Mesendoderm (in vitro differentiated cells): Measurements from ENCODE around the gene MKI67.

Source experiments
- DNase-seq: peaks from one replicate; pipeline ENCODE4 v3.0.0; 2013
- H2AK5ac ChIP-seq: 2 replicates; pipeline ENCODE4 v1.6.1; 2013; ENCODE audit warnings: low read length, inconsistent platforms
- H2BK120ac ChIP-seq: 2 replicates; pipeline ENCODE4 v1.6.1; 2013; ENCODE audit warnings: low read depth, mild to moderate bottlenecking, low read length, moderate library complexity, mixed read lengths
- H2BK15ac ChIP-seq: replicated peaks from 2 replicates; pipeline ENCODE4 v1.6.1; 2013; ENCODE audit warnings: low read depth, mild to moderate bottlenecking, moderate library complexity
- H2BK5ac ChIP-seq: 2 replicates; pipeline ENCODE4 v1.6.1; 2013; ENCODE audit warnings: low read length, inconsistent platforms
- H3K18ac ChIP-seq: 2 replicates; pipeline ENCODE4 v1.6.1; 2013; ENCODE audit warnings: mild to moderate bottlenecking, low read length, mixed read lengths
- H3K23ac ChIP-seq: one replicate; pipeline ENCODE4 v1.6.1; 2013; ENCODE audit warnings: low read length
- H3K27ac ChIP-seq: 2 replicates; pipeline ENCODE4 v1.5.1; 2013; ENCODE audit warnings: low read depth, mild to moderate bottlenecking, inconsistent platforms, low read length, moderate library complexity
- H3K27me3 ChIP-seq: 2 replicates; pipeline ENCODE4 v1.6.1; 2013; ENCODE audit warnings: low read length, control low read depth, mild to moderate bottlenecking, inconsistent platforms; ENCODE audit not compliant: insufficient read depth, poor library complexity
- H3K36me3 ChIP-seq: 2 replicates; pipeline ENCODE4 v1.6.1; 2013; ENCODE audit warnings: low read length, inconsistent platforms; ENCODE audit not compliant: control insufficient read depth, insufficient read depth
- H3K4ac ChIP-seq: one replicate; pipeline ENCODE4 v1.6.1; 2013; ENCODE audit warnings: low read depth, mild to moderate bottlenecking, low read length, moderate library complexity
- H3K4me1 ChIP-seq: 2 replicates; pipeline ENCODE4 v1.6.1; 2013; ENCODE audit warnings: low read depth, low read length, inconsistent platforms; ENCODE audit not compliant: control insufficient read depth
- H3K4me2 ChIP-seq: 2 replicates; pipeline ENCODE4 v1.6.1; 2013; ENCODE audit warnings: low read length
- H3K4me3 ChIP-seq: 2 replicates; pipeline ENCODE4 v1.5.1; 2013; ENCODE audit warnings: mild to moderate bottlenecking, low read length
- H3K56ac ChIP-seq: one replicate; pipeline ENCODE4 v1.6.1; 2013; ENCODE audit warnings: low read length
- H3K79me1 ChIP-seq: 2 replicates; pipeline ENCODE4 v1.6.1; 2013; ENCODE audit warnings: low read length, inconsistent platforms
- H3K79me2 ChIP-seq: 2 replicates; pipeline ENCODE4 v1.6.1; 2013; ENCODE audit warnings: mild to moderate bottlenecking, low read length; ENCODE audit not compliant: control insufficient read depth, insufficient read depth
- H3K9ac ChIP-seq: 2 replicates; pipeline ENCODE4 v1.6.1; 2013; ENCODE audit warnings: low read length, inconsistent platforms
- H4K5ac ChIP-seq: one replicate; pipeline ENCODE4 v1.6.1; 2013; ENCODE audit warnings: low read length
- H4K8ac ChIP-seq: one replicate; pipeline ENCODE4 v1.6.1; 2013; ENCODE audit warnings: low read depth, mild to moderate bottlenecking, control low read depth, low read length, moderate library complexity
- WGBS: extraction: QIAGEN DNeasy Blood & Tissue Kit; methylation state at CpG from one replicate; pipeline ENCODE4 v1.1.7; 2013; ENCODE audit warnings: low lambda C conversion rate, missing lambda C conversion rate; ENCODE audit not compliant: insufficient coverage; ENCODE audit errors: extremely low coverage; 5-methylcytosine and 5-hydroxymethylcytosine counted together

Gene MKI67

GRCh38 chr10:128060341-128061250 is 65.6 kb downstream of the MKI67 start:
- H3K9ac ChIP-seq: no peak overlapping the region
- DNase-seq: no peak
- no peak overlapping the region for H3K23ac ChIP-seq
- H4K5ac ChIP-seq: no peak overlapping the region
- no peak overlapping the region for H2BK15ac ChIP-seq
- no peaks in the 10 kb centered on the region for H3K79me1 ChIP-seq
- H3K56ac ChIP-seq: no peak overlapping the region
- H2BK120ac ChIP-seq: no peak overlapping the region
- H3K18ac ChIP-seq: no peak overlapping the region
- no CpG with 5 or more reads among the region's 9 CpGs for WGBS
- peaks cover 10% of the 10 kb centered on the region for H3K4me1 ChIP-seq
- no peak overlapping the region for H3K4me2 ChIP-seq
- no peak overlapping the region for H3K27ac ChIP-seq
- H3K36me3 ChIP-seq: no peaks in the 10 kb centered on the region
- H3K4me3 ChIP-seq: no peak overlapping the region
- no peak overlapping the region for H2BK5ac ChIP-seq
- no peak overlapping the region for H3K4ac ChIP-seq
- H3K79me2 ChIP-seq: no peaks in the 10 kb centered on the region
- no peak overlapping the region for H2AK5ac ChIP-seq
- no peaks in the 10 kb centered on the region for H3K27me3 ChIP-seq
- no peak overlapping the region for H4K8ac ChIP-seq

DNA sequence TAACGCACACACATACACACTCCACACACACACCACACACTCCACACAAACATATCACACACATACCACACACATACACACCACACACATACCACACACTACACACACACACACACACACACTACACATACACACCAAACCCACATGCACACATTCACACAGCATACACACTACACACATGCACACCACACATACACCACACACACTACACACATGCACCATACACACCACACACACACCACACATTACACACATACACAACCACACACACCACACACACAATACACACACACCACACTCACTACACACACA is 66.3 kb downstream of the MKI67 start:
- 100% methylated on average over 1 of the region's 1 CpG for WGBS
- DNase-seq: no peak

DNA sequence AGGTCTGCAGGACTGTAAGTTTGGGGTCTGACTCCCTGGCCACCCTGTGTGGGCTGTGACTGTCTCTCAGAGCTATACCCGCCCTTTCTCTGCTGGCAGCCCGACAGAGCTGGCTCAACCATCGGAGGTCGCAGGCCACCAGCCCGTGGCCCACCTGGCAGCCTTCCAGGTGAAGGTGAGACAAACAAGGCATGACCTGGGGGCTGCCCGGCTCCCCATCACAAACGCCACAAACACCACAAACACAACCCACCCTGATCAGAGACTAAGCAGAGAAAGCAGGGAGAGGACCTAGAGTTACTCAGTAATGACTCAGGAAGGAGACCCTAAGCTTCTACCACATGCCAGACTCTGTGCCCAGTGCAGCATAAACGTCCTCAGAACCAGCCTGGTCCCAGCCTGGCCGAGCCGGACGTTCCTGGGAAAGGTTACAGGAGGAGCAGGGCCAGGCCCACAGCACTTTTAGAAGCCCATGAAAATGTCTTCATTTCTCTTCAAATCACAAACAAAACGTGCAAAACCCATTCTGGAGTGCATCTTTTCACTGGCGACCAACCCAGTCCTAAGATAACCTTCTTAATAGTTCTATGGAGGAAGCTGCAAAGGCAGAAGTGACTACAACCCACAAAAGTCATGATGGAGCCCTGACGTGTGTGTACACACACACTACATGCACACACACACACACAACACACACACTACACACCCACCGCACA is 66.8 kb downstream of the MKI67 start:
- no peak overlapping the region for H4K8ac ChIP-seq
- H3K79me2 ChIP-seq: no peaks in the 10 kb centered on the region
- no peak overlapping the region for H3K27ac ChIP-seq
- no peak overlapping the region for H2BK120ac ChIP-seq
- H3K4me3 ChIP-seq: no peak overlapping the region
- H3K56ac ChIP-seq: no peak overlapping the region
- H3K23ac ChIP-seq: no peak overlapping the region
- no peaks in the 10 kb centered on the region for H3K27me3 ChIP-seq
- H3K79me1 ChIP-seq: no peaks in the 10 kb centered on the region
- H3K4me1 ChIP-seq: peaks cover 10% of the 10 kb centered on the region
- DNase-seq: no peak
- no peak overlapping the region for H2AK5ac ChIP-seq
- no peak overlapping the region for H2BK5ac ChIP-seq
- H3K4ac ChIP-seq: no peak overlapping the region
- no peak overlapping the region for H3K18ac ChIP-seq
- 100% methylated on average over 1 of the region's 15 CpGs for WGBS
- H3K9ac ChIP-seq: no peak overlapping the region
- no peaks in the 10 kb centered on the region for H3K36me3 ChIP-seq
- no peak overlapping the region for H4K5ac ChIP-seq
- H2BK15ac ChIP-seq: no peak overlapping the region
- H3K4me2 ChIP-seq: no peak overlapping the region

More for the DNA sequence above, 66.3 kb downstream of the MKI67 start:
- Histone ChIP-seq H4K5ac (no peak overlapping the region), H3K9ac (no peak overlapping the region), H3K27ac (no peak overlapping the region), H3K23ac (no peak overlapping the region), H3K79me2 (no peaks in the 10 kb centered on the region), H2AK5ac (no peak overlapping the region), H3K4ac (no peak overlapping the region), H2BK15ac (no peak overlapping the region), H2BK5ac (no peak overlapping the region), H3K36me3 (no peaks in the 10 kb centered on the region), H3K56ac (no peak overlapping the region), H3K4me1 (peaks cover 10% of the 10 kb centered on the region), H3K4me3 (no peak overlapping the region), H2BK120ac (no peak overlapping the region), H3K27me3 (no peaks in the 10 kb centered on the region), H3K18ac (no peak overlapping the region), H3K79me1 (no peaks in the 10 kb centered on the region), H3K4me2 (no peak overlapping the region), H4K8ac (no peak overlapping the region)

DNA sequence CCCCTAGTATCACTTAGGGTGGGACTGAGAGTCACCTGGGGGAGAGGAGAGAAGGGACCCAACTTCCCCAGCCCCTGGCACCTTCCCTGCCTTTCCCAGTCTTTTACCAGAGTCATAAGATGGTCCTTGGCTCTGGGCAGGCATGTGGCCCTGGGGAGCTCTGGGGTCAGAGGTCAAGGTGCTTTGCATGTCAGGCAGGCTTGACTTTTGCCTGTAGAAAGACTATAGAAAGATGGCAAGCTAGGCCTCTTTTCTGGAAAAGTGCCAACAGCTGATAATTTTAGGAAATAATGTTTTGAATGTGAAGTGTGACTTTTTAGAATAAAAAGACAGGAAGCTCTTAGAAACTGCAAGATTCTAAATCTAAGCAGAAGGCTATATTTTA is 67.5 kb downstream of the MKI67 start:
- Histone ChIP-seq H3K27me3 (no peaks in the 10 kb centered on the region), H3K4me3 (no peak overlapping the region), H3K79me1 (no peaks in the 10 kb centered on the region), H2BK15ac (no peak overlapping the region), H4K5ac (no peak overlapping the region), H3K4me2 (no peak overlapping the region), H3K23ac (no peak overlapping the region), H3K9ac (no peak overlapping the region), H3K79me2 (no peaks in the 10 kb centered on the region), H2BK5ac (no peak overlapping the region), H3K4me1 (peaks cover 9% of the 10 kb centered on the region), H2BK120ac (no peak overlapping the region), H4K8ac (no peak overlapping the region), H3K56ac (no peak overlapping the region), H3K4ac (no peak overlapping the region), H3K27ac (no peak overlapping the region), H3K18ac (no peak overlapping the region), H3K36me3 (no peaks in the 10 kb centered on the region), H2AK5ac (no peak overlapping the region)
- no peak for DNase-seq

DNA sequence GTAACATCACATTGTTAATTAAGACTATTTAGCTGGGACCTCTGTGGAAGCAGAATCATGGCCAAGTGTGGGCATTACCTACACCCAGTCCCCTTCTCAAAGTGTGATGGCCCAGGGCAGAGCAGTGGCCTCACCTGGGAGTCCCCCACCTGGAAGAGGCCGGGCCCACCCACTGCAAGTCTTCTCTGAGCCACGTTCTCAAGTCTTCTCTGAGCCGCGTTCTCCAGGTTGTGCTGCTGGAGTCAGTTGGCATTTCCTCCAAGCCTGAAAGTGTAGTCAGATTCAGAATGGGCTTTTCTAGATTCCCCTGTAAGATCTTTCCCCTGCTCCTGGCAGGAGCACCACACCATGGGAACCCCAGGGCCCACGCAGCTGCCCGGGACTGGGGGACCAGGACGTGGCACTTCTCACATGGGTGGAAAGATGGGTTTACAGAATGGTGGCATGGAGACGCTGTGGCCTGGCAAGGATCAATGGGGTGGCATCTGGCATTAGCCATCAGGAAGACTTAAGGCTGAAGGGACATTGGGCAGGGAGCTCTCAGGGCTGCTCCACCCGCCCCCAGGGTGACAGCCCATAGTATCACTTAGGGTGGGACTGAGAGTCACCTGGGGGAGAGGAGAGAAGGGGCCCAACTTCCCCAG is 68.0 kb downstream of the MKI67 start:
- Histone ChIP-seq H2BK120ac (no peak overlapping the region), H3K4me2 (no peak overlapping the region), H3K4me3 (no peak overlapping the region), H3K79me1 (no peaks in the 10 kb centered on the region), H3K27me3 (no peaks in the 10 kb centered on the region), H2BK15ac (no peak overlapping the region), H2AK5ac (no peak overlapping the region), H3K56ac (no peak overlapping the region), H4K8ac (no peak overlapping the region), H3K27ac (no peak overlapping the region), H3K79me2 (no peaks in the 10 kb centered on the region), H3K4ac (no peak overlapping the region), H2BK5ac (no peak overlapping the region), H3K9ac (no peak overlapping the region), H4K5ac (no peak overlapping the region), H3K36me3 (no peaks in the 10 kb centered on the region), H3K4me1 (peaks cover 7% of the 10 kb centered on the region), H3K18ac (no peak overlapping the region), H3K23ac (no peak overlapping the region)
- no peak for DNase-seq
- no CpG with 5 or more reads among the region's 9 CpGs for WGBS
